ENCODE data around the gene HSD17B8.

Gene HSD17B8

DNA sequence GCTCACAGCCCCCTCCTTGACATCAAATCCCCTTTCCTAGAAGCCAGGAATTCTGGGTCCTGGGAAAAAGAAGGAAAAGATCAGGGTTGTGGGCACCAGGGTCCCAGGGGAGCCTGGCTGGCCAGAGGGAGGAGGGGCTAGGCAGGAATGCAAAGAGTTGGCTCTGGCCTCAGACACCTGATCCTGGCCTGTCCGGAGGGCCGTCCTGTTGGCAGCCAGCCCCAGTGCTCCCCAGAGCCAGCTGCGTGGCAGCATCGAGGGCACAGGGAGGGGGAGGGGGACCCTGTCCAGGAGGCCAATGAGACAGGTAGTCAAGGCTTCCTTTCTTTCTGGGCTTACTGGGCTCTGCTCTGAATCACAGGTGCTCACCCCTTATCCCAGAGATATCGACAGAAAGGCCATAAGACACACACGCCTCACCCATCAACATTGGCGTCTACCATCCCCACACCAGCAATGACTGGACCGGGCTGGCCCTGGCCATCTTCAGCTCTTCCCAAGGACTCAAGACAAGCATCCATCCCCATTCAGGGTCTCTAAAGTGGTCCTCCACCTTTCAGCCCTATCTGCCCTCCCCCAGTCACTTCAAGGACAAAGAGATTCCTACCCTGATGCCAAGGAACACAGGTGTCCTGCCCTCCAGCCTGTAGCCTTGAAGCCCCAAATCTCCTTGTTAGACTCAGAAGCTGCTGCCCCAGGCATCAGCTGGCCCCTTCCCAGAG is 12.9 kb upstream of the HSD17B8 start:
- TF ChIP-seq, protein P1, sequence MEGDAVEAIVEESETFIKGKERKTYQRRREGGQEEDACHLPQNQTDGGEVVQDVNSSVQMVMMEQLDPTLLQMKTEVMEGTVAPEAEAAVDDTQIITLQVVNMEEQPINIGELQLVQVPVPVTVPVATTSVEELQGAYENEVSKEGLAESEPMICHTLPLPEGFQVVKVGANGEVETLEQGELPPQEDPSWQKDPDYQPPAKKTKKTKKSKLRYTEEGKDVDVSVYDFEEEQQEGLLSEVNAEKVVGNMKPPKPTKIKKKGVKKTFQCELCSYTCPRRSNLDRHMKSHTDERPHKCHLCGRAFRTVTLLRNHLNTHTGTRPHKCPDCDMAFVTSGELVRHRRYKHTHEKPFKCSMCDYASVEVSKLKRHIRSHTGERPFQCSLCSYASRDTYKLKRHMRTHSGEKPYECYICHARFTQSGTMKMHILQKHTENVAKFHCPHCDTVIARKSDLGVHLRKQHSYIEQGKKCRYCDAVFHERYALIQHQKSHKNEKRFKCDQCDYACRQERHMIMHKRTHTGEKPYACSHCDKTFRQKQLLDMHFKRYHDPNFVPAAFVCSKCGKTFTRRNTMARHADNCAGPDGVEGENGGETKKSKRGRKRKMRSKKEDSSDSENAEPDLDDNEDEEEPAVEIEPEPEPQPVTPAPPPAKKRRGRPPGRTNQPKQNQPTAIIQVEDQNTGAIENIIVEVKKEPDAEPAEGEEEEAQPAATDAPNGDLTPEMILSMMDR (IDR thresholded peaks at IDR 0.05), result no peak
- Mint-ChIP-seq H3K36me3 (ENCODE audit: low read depth) (peaks cover 30% of the 10 kb centered on the region), H3K27ac (no peak overlapping the region), H3K4me3 (peak overlapping the region; percentile 64), H3K9me3 (no peaks in the 10 kb centered on the region), H3K27me3 (ENCODE audit: low read depth, poor library complexity) (peaks cover 91% of the 10 kb centered on the region), H3K4me1 (peaks cover 56% of the 10 kb centered on the region)
- DNase-seq, result peak; percentile 54

- Mint-ChIP-seq H3K27me3 (ENCODE audit: low read depth, poor library complexity) (peaks cover 85% of the 10 kb centered on the region), H3K9me3 (no peaks in the 10 kb centered on the region), H3K4me1 (peaks cover 60% of the 10 kb centered on the region), H3K36me3 (ENCODE audit: low read depth) (peaks cover 36% of the 10 kb centered on the region), H3K27ac (no peak within 1 kb of the TSS), H3K4me3 (peak within 1 kb of the TSS; percentile 82)
- TF ChIP-seq, protein P1 (IDR thresholded peaks at IDR 0.05), result no peak
- DNase-seq, result peak; percentile 45
Measured at GRCh38 chr6:33192105-33192646, 12.3 kb upstream of the HSD17B8 start, which contains the start of gene COL11A2. Gene COL11A2 (minus strand): TSS chr6:33192467. CDS start chr6:33192240, 227 bp downstream.

- no peak overlapping the region for H3K27ac Mint-ChIP-seq
- TF ChIP-seq, protein P1 (IDR thresholded peaks at IDR 0.05), result no peak
- H3K4me1 Mint-ChIP-seq, result peaks cover 67% of the 10 kb centered on the region
- no peaks in the 10 kb centered on the region for H3K9me3 Mint-ChIP-seq
- peak overlapping the region; percentile 82 for H3K4me3 Mint-ChIP-seq
- H3K36me3 Mint-ChIP-seq (ENCODE audit: low read depth), result peaks cover 37% of the 10 kb centered on the region
- peak; percentile 45 for DNase-seq
- H3K27me3 Mint-ChIP-seq (ENCODE audit: low read depth, poor library complexity), result peaks cover 78% of the 10 kb centered on the region
Measured at GRCh38 chr6:33192671-33193602, 11.5 kb upstream of the HSD17B8 start.

DNA sequence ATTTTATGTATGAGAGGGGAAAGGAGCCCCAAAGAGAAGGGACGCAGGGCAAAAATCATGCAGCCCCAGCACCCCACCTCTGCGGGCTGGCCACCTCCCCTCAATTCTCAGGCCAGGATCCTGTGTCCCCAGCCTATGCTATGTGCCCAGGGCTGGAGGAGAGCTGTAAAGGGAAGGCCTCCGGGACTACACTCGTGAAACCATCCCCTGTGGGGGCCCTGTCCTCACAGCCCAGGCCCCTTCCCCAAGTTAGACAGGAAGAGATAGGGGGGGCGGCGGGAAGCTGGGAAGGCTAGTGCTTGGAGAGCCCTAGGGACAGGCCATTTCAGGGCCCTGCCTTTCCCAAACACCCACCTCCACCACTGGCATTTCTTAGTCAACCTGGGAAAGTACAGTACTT is 10.8 kb upstream of the HSD17B8 start:
- no peak for DNase-seq
- peaks cover 74% of the 10 kb centered on the region for H3K4me1 Mint-ChIP-seq
- H3K9me3 Mint-ChIP-seq, result no peaks in the 10 kb centered on the region
- H3K4me3 Mint-ChIP-seq, result peak overlapping the region; percentile 66
- TF ChIP-seq, protein P1 (IDR thresholded peaks at IDR 0.05), result no peak
- H3K36me3 Mint-ChIP-seq (ENCODE audit: low read depth), result peaks cover 37% of the 10 kb centered on the region
- H3K27me3 Mint-ChIP-seq (ENCODE audit: low read depth, poor library complexity), result peaks cover 72% of the 10 kb centered on the region
- no peak overlapping the region for H3K27ac Mint-ChIP-seq

DNA sequence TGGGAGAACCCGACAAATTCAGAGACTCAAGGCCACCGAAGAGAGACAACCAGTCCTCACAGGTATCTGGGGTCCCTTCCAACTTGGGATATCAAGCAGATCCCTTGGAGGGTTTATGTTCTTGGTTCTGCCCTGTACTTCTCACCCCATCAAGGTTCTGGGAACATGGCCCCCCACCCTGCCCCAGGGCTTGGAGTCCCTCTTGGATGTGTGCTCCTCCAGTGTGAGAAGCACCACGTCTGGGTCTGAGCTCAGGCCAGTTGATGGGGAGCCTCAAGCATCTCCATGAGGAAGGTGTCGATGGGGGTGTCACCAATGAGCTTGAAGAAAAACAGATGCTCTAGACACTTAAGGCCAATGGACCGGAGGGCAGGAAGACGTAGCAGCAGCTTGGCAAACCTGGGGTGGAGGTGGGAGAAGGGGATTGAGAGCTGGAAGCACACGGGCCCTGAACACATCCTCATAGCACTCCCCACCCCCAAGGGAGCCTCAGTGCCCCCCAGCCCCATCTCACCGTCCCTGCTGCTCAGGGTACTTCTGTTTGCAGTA is 9.9 kb upstream of the HSD17B8 start:
- DNase-seq, result no peak
- TF ChIP-seq, protein P1 (IDR thresholded peaks at IDR 0.05), result no peak
- no peaks in the 10 kb centered on the region for H3K9me3 Mint-ChIP-seq
- H3K36me3 Mint-ChIP-seq (ENCODE audit: low read depth), result peaks cover 37% of the 10 kb centered on the region
- H3K4me3 Mint-ChIP-seq, result no peak overlapping the region
- peaks cover 83% of the 10 kb centered on the region for H3K4me1 Mint-ChIP-seq
- H3K27ac Mint-ChIP-seq, result no peak overlapping the region
- H3K27me3 Mint-ChIP-seq (ENCODE audit: low read depth, poor library complexity), result peaks cover 63% of the 10 kb centered on the region

Data from nephron progenitor cell (in vitro differentiated cells).